Keratinocyte (primary cell): ENCODE data around the gene ANKRD9. TPM values are rescaled to one million over a fixed set of nuclear protein-coding genes. Genes with fewer than 3 reads are reported as not detected.

ENCODE experiments used
- DNase-seq: peaks from one replicate; pipeline ENCODE4 v3.0.0-alpha.2; 2011; ENCODE audit warnings: low read depth, missing footprints, low spot score
- FAIRE-seq: peaks from 2 replicates; lab custom pipeline; 2011; peaks lifted over from hg19 to GRCh38; lab: Jason Lieb, UNC
- H2AFZ ChIP-seq: 2 replicates; pipeline ENCODE4 v1.6.0; 2012; ENCODE audit warnings: low read length, control low read depth, inconsistent platforms; ENCODE audit not compliant: control insufficient read depth
- H3K27ac ChIP-seq: 2 replicates; pipeline ENCODE4 v1.5.1; 2011; ENCODE audit warnings: low read length; ENCODE audit not compliant: control insufficient read depth, insufficient read depth
- H3K27me3 ChIP-seq: 3 replicates; pipeline ENCODE4 v1.6.0; 2011; ENCODE audit warnings: low read length; ENCODE audit not compliant: control insufficient read depth, insufficient read depth; ENCODE audit errors: extremely low read depth
- H3K36me3 ChIP-seq, 2 experiments: 2 replicates in 1 of 2; 3 replicates in 1 of 2; pipeline ENCODE4 v1.5.1; 2011; ENCODE audit warnings: low read length in 2 of 2, mild to moderate bottlenecking in 1 of 2; ENCODE audit not compliant: control insufficient read depth in 2 of 2, insufficient read depth in 2 of 2; ENCODE audit errors: extremely low read depth in 1 of 2
- H3K4me1 ChIP-seq: 3 replicates; pipeline ENCODE4 v1.5.1; 2011; ENCODE audit warnings: low read length; ENCODE audit not compliant: control insufficient read depth, insufficient read depth; ENCODE audit errors: extremely low read depth
- H3K4me2 ChIP-seq: 3 replicates; pipeline ENCODE4 v1.6.0; 2011; ENCODE audit warnings: low read depth, low read length; ENCODE audit not compliant: control insufficient read depth, insufficient read depth; ENCODE audit errors: extremely low read depth
- H3K4me3 ChIP-seq, 3 experiments: fragments of 200-600 bp in 1 of 3; sonication (generic) in 1 of 3; 2 replicates in 2 of 3; 3 replicates in 1 of 3; pipeline ENCODE4 v1.5.1; 2011 to 2016; ENCODE audit warnings: low read length in 3 of 3, mild to moderate bottlenecking in 3 of 3, control low read depth in 2 of 3, inconsistent platforms in 1 of 3, low read depth in 1 of 3, mixed read lengths in 1 of 3, mixed run types in 1 of 3, moderate library complexity in 1 of 3; ENCODE audit not compliant: control insufficient read depth in 2 of 3, insufficient read depth in 2 of 3; ENCODE audit errors: extremely low read depth in 1 of 3
- H3K79me2 ChIP-seq: 2 replicates; pipeline ENCODE4 v1.6.0; 2012; ENCODE audit warnings: low read length; ENCODE audit not compliant: control insufficient read depth, insufficient read depth
- H3K9ac ChIP-seq: 3 replicates; pipeline ENCODE4 v1.6.0; 2011; ENCODE audit warnings: low read length; ENCODE audit not compliant: control insufficient read depth, insufficient read depth; ENCODE audit errors: extremely low read depth
- H3K9me1 ChIP-seq: 3 replicates; pipeline ENCODE4 v1.6.0; 2011; ENCODE audit warnings: low read length; ENCODE audit not compliant: control insufficient read depth, insufficient read depth; ENCODE audit errors: extremely low read depth
- H3K9me3 ChIP-seq: 2 replicates; pipeline ENCODE4 v1.5.1; 2012; ENCODE audit warnings: low read depth, low read length; ENCODE audit not compliant: control insufficient read depth
- H4K20me1 ChIP-seq: 3 replicates; pipeline ENCODE4 v1.6.0; 2011; ENCODE audit warnings: low read length; ENCODE audit not compliant: control insufficient read depth, insufficient read depth; ENCODE audit errors: extremely low read depth
- CTCF ChIP-seq, 3 experiments: IDR thresholded peaks in 1 of 3; conservative IDR thresholded peaks in 1 of 3; optimal IDR thresholded peaks in 1 of 3; 2 replicates in 2 of 3; 3 replicates in 1 of 3; pipeline versions ENCODE3 to v1.5.1; 2011; ENCODE audit warnings: low read length in 3 of 3, mild to moderate bottlenecking in 3 of 3, moderate library complexity in 2 of 3, control low read depth in 1 of 3, inconsistent platforms in 1 of 3; ENCODE audit not compliant: insufficient read depth in 2 of 3; ENCODE audit errors: extremely low read depth in 1 of 3
- EZH2 ChIP-seq: IDR thresholded peaks from one replicate; pipeline ENCODE4 v1.6.1; 2012; ENCODE audit warnings: inconsistent platforms, mild to moderate bottlenecking, low read length, moderate library complexity
- dilution Hi-C: fragments of 300-500 bp; cut with MboI; formaldehyde crosslinking; loops from one replicate; pipeline ENCODE4 v1.7.0; 2020; ENCODE audit warnings: low sequenced_read_pairs; ENCODE audit not compliant: extremely low pct_ligation_motif_present
- polyA plus RNA-seq, 5 experiments: library from polyadenylated mRNA; depleted of rRNA in 3 of 5; stranded (reverse) in 3 of 5; stranded (forward) in 1 of 5; unstranded in 1 of 5; fragments of >200 nt; gene quantifications; 1 replicate in 1 of 5; 2 replicates in 3 of 5; 3 replicates in 1 of 5; pipeline versions ENCODE4 v1.2.1 to v1.2.3, GENCODE V29; 2011 to 2012; ENCODE audit warnings: missing spikeins in 2 of 5, low read depth in 1 of 5, low replicate concordance in 1 of 5

Gene ANKRD9
- polyA plus RNA-seq, 1 donor (not counting 4 experiments of a cell fraction or from before 2014, with no cell fraction given), result 4.9 TPM

DNA sequence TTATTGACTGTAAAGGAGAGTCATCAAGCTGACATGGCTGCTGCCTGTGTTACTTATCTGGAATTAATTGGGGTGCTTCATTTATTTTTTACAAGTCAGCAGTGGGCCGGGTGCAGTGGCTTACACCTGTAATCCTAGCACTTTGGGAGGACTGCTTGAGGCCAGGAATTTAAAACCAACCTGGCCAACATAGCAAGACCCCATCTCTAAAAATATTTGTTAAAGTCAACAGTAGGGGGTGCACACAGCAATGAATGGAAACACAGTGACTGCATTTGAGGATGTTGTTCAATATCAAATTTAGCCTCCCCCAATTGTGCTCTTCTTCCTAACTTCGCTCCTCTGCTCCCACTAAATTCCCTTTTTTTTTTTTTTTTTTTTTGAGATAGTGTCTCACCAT lies 52.1 kb downstream of the ANKRD9 start:
- Histone ChIP-seq H4K20me1 (no peaks in the 10 kb centered on the region), H3K4me1 (no peaks in the 10 kb centered on the region), H3K27ac (no peak overlapping the region), H2AFZ (no peak overlapping the region), H3K4me2 (no peak overlapping the region), H3K9me1 (no peaks in the 10 kb centered on the region), H3K9ac (no peak overlapping the region), H3K79me2 (no peaks in the 10 kb centered on the region), H3K9me3 (no peaks in the 10 kb centered on the region), H3K36me3 (peaks cover 6 to 15% of the 10 kb centered on the region in 2 experiments), H3K4me3 (no peak overlapping the region), H3K27me3 (no peaks in the 10 kb centered on the region)
- dilution Hi-C loops, result no loop called here
- FAIRE-seq, result no peak
- DNase-seq, result no peak
- TF ChIP-seq EZH2 (no peak), CTCF (optimal IDR thresholded peaks at IDR 0.05 in 1 of 3, IDR thresholded peaks at IDR 0.05 in 1 of 3, conservative IDR thresholded peaks at IDR 0.05 in 1 of 3; ENCODE audit: extremely low read depth in 1 of 3, insufficient read depth in 2 of 3, low read length in 3 of 3) (no peak)

- no peaks in the 10 kb centered on the region for H4K20me1 ChIP-seq
- DNase-seq (no peak), FAIRE-seq (no peak)
- no peak overlapping the region for H3K27ac ChIP-seq
- H3K4me1 ChIP-seq, result no peaks in the 10 kb centered on the region
- H3K4me2 ChIP-seq, result no peak overlapping the region
- H3K9me3 ChIP-seq, result no peaks in the 10 kb centered on the region
- H3K27me3 ChIP-seq, result no peaks in the 10 kb centered on the region
- no peak overlapping the region for H2AFZ ChIP-seq
- H3K4me3 ChIP-seq, result no peak overlapping the region
- dilution Hi-C loops, result no loop called here
- TF ChIP-seq EZH2, result no peak
- TF ChIP-seq CTCF (optimal IDR thresholded peaks at IDR 0.05 in 1 of 3, IDR thresholded peaks at IDR 0.05 in 1 of 3, conservative IDR thresholded peaks at IDR 0.05 in 1 of 3; ENCODE audit: extremely low read depth in 1 of 3, insufficient read depth in 2 of 3, low read length in 3 of 3), result no peak
- no peaks in the 10 kb centered on the region for H3K9me1 ChIP-seq
- H3K36me3 ChIP-seq, result peaks cover 11 to 18% of the 10 kb centered on the region in 2 experiments
- no peak overlapping the region for H3K9ac ChIP-seq
- no peaks in the 10 kb centered on the region for H3K79me2 ChIP-seq
These were observed 54.9 kb downstream of the ANKRD9 start for GRCh38 chr14:102454711-102455110.
